NCI-H2029 treated with DMSO at 0.1 percent for 48 hours (cell line): ENCODE measurements around the gene MAP1S.

Experiments used
- DNase-seq: peaks from one replicate; lab custom pipeline; 2025; lab: John Stamatoyannopoulos, UW

Gene MAP1S

GRCh38 chr19:17735410-17735809 lies 16.1 kb downstream of the MAP1S start:
- DNase-seq = no peak

DNA sequence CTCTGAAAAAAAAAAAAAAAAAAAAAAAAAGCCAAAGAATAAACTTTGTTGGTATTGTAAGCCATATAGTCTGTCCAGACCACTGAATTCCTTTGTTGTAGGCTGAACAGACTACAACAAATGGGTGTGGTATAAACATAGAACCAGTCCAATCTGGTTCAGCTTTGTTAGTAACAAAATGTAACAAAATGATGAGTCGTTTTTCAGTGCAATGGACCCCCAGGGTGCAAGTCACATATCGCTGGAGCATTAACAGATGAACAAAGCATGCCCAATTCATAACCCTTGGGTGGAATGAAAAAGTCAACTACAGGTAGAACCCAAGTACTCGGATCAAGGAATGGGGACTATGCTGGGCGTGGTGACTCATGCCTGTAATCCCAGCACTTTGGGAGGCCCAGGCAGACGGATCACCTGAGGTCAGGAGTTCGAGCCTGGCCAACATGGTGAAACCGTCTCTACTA lies 18.4 kb downstream of the MAP1S start:
- DNase-seq = no peak

DNA sequence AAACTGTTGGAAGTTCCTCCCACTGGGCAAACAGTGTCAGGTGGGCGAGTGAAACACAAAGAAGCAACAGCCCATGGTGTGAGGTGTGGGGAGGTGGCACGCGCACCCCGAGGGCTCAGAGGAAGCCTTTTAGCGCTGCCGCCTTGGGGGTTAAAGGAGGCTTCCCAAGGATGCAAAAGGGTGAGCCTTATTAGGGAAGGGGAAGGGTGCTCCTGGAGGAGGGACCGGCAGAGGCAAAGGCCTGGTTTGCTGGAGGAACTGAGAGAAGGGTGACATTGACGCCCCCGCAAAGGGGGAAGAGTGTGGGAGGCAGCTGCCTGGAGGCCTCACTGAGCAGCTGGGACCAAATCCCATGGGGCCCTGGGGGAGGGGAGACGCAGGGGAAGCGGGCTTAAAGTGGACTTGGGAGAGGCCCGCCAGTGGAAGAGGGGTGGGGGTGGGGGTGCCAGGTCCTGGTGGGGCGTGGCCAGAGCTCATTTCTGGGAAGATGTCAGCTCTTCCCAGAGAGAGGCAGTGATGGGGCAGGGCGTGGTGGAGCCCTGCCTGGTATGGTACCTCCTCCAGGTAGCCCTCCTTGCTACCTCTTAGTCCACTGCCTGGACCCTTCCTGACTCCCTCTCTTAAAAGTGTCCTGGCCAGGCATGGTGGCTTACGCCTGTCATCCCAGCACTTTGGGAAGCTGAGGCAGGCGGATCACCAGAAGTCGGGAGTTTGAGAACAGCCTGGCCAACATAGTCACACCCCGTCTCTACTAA lies 20.0 kb downstream of the MAP1S start:
- DNase-seq = no peak

- DNase-seq = no peak
Observed at GRCh38 chr19:17741456-17741855, 22.2 kb downstream of the MAP1S start.

GRCh38 chr19:17743874-17744580 lies 24.7 kb downstream of the MAP1S start:
- DNase-seq = no peak

GRCh38 chr19:17747205-17748098 lies 28.2 kb downstream of the MAP1S start:
- peak; percentile 84 for DNase-seq

DNA sequence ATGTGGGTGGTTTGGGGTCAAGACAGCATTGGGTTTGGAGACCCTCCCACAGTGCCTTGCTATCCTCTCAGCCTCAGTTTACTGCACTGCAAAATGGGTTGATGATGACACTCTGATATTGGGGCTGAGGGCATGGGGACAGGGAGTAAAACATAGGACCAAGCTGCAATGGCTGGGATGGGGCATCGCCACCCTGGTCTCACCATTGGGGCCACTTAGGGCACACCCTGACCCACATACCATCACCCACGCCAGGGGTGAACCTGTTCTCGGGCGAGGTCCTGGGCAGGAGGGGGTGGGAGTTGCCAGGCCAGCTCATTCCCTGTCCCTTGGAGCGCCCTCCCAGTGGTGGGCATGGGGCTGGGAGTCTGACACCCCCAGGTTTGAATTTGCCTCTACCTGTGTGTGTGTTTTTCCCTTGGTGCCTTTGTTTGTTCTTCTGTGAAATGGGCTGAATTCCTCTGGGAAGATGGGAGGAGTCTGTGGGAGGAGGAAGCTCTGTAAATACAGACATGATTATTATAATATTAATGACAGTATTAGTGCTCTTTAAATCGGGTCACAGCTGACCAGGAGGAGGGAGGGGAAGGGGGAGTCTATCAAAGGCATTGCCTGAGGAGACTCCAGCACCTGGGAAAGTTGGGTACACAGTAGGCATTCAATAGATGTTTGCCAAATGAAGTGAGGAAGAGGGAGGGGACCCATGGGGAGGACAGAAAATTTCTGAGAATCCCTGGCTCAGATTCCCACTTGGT lies 29.8 kb downstream of the MAP1S start:
- no peak for DNase-seq

DNA sequence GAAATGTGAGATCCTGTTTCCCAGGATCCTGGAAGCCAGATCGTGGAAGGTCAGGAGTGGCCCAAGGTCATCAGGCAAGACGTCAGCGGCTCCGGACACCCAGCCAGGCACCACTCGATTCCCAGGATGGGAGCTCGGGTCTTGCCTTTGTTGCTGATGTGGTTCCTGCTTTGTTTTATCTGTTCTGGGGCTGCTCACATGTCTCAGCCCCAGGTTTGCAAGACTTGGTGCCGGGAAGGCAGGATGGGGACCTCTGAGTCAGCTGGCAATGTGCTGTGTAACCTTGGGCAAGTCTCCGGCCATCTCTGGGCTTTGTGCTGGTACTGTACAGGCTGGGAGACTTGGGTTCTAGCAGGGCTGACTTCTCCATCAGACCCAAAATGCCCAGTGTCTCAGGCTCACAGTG lies 30.6 kb downstream of the MAP1S start:
- DNase-seq = no peak

DNA sequence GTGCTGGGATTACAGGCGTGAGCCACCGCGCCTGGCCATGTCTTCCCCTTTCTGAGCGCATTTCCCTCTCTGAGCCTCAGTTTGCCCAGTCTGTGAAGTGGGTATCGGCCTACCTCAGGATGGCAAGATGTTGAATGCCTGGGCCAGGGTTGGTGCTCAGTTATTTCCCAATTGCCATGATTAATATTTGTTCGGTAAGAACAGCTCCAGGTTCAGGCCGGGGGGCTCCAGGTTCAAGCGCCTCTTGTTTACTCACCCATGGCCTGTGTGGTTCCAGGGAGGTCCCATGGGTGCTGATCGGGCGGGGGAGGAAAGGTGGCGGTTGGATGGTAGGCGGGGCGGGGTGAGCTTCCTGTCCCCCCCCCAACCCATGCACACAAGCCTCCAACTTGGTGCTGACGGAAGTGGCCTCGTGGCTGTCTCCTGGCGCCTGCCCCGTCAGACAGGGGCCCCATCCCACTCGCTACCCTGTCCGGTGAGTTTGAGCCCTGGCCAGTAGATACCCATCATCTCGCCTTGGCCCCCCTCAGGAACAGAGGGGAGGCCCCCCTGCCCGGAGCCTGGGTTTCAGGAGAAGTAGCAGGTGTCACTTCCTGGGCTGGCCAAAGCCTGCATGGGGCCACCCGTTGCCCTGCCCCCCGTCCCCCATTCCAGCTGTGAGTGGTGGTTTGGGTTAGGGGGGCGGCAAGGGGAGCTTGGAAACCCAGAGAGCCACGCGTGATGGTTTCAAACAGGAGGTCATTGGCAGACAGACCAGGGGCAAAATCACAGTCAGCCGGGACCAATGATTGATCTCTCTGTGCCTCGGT lies 32.0 kb downstream of the MAP1S start, which contains the start of gene FCHO1:
Gene FCHO1, plus strand, starts transcription at position 375 of the 809 bp plus-strand sequence. CDS start 3,688 bp downstream, outside the sequence.
- no peak for DNase-seq

DNA sequence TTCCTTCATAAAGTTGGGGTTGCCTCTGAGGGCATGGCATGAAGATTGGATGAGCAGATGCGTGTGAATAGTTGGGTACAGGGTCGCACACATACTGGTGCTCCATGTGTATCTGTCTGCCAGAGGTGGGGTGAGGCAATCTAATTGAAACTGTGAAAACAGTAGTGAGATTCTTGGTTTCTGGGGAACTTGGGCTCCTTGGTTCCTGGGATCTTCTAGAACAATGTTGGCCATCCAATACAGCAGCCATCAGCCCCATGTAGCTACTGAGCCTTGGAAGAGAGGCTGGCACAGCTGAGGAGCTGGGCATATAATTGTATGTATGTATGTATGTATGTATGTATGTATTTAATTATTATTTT lies 32.6 kb downstream of the MAP1S start:
- no peak for DNase-seq

- no peak for DNase-seq
Observed at GRCh38 chr19:17752865-17753639, 33.8 kb downstream of the MAP1S start.

DNA sequence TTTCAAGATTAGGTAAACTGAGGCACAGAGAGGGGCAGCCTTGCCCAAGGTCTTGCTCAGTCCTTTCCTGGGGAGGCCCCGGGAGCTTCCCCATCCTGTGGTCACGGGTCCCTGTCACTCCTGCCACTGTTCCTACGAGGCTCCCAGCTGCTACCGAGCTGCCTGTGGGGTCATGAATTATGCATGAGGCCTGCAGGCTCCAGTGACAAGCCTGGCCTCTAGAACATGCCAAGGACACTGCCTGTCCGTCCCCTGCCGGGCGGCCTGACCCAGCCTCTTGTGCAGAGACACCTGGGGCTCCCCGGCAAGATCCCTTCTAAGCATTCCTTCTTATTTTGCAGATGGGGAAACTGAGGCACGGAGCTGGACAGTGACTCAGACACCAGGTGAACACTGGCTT lies 34.7 kb downstream of the MAP1S start:
- DNase-seq = no peak

DNA sequence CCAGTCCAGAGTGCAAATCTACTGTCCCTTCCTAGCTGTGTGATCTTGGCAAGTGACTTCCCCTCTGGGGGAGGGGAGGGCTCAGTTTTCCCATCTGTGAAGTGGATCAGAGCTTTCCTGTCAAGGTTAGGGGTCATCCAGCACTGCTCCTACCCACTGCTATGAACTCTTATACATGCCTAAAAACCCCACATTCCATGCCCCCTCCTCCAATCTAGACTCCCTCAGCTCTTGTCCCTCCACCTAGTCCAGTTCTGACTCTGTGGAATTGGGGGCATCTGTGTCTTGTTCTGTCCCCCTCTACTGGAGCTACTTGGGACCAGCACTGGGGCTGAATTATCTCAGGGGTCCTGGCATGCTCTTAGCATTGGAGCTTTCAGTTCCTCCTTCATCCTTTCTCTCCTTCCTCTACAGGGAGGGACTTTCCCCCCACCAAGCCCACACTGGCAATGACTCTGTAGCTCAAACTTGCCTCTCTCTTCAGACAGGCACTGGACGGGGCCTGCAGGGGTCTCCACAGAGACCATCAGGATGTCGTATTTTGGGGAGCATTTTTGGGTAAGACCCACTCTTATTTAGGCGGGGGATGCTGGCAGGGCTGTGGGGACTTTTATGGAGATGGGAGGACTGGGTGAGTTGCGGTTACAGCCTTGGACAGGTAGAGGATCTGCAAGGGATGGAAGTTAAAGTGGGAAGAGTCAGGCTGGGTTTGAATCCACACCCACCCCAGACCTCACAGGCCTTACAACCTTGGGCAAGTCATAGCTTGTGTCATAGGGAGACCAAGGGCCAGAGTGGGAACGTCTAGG lies 35.6 kb downstream of the MAP1S start:
- no peak for DNase-seq

DNA sequence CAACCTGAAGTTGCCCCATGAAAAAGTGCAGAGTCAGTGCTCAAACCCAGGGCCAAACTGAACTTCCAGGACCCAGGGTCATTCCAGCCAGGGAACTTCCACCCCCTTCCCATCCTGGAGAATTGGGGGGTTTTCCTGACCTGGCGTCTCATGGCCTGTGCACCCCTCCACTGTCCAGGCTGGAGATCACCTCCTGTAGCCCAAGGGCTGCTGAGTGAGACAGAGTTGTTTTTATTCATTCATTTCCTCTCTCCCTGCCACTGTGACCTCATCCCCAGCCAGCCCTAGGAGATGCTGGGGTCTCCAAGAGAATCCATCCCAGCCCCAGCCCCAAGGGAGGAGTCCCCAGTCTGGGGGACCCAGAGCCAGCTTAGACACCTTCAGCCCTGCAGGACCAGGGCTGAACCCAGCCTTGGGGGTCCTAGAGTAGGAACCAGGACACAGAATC lies 36.2 kb downstream of the MAP1S start:
- DNase-seq = no peak

DNA sequence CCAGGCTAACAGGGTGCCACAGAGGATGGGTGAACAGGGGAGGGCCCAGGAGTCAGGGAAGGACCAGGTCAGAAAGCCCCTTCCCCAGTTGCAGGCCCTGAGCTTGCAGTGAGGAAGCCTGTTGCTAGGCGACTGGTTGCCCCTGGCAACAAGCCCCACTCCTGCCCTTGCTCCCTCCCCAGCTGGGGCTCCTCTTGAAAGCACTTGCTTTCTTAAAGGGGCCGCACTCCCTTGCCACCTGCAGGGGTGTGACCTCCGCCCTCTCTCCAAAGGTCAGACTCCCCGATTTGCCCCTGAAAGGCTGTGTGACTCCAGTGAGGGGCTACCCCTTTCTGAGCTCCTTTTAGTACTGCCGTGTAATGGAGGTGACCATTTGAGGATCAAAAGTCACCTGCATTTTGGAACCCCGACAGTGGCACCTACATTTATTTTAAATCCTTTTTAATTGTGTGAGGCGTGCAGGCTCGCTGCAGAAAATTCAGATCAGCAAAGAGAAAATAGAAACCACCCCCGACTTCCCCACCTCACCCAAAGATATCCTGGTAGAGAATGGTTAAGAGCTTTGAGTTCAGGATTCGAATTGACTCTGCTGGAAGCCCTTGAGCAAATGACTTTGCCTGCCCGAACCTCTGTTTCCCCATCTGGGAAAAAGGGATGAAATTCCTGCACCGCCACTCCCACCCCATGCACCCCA lies 36.8 kb downstream of the MAP1S start:
- DNase-seq = no peak

DNA sequence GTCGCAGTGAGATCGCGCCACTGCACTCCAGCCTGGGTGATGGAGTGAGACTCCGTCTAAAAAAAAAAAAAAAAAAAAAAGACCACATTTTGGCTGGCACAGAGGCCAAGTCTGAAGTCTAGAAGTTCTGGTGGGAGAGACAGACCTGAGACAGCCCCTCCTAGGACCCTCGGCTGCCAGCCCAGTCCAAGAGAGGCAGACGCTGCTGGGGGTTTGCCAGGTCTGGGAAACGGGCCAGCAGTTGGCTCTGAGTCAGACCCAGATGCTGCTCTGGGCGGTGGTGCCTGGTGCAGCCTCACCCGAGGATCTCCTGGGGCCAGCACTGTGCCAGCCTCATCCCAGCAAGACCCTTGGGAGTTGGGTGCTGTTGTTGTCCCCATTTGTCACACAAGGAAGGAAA lies 37.8 kb downstream of the MAP1S start:
- peak; percentile 72 for DNase-seq

GRCh38 chr19:17758515-17758914 lies 39.2 kb downstream of the MAP1S start:
- DNase-seq = no peak

GRCh38 chr19:17761148-17761547 lies 41.9 kb downstream of the MAP1S start:
- DNase-seq = no peak
